ES-I3 (cell line): Measurements from ENCODE around the gene CTSD.
"Not testable (repeated sequence)": the region's sequence is repeated elsewhere in the genome, so short reads cannot be mapped to it uniquely, and the experiment has no call there.

Experiments used
- H3K36me3 ChIP-seq: 2 replicates; pipeline ENCODE4 v1.6.1; 2013; ENCODE audit warnings: mild to moderate bottlenecking, low read length, control low read depth, moderate library complexity; ENCODE audit not compliant: insufficient read depth
- H3K4me1 ChIP-seq: 2 replicates; pipeline ENCODE4 v1.6.1; 2013; ENCODE audit warnings: mild to moderate bottlenecking, control low read depth, low read length; ENCODE audit not compliant: insufficient read depth
- H3K9ac ChIP-seq: 2 replicates; pipeline ENCODE4 v1.6.1; 2013; ENCODE audit warnings: low read depth, mild to moderate bottlenecking, low read length, moderate library complexity
- H3K9me3 ChIP-seq: 2 replicates; pipeline ENCODE4 v1.6.1; 2013; ENCODE audit warnings: mild to moderate bottlenecking, low read length, moderate library complexity; ENCODE audit not compliant: control insufficient read depth, insufficient read depth

The CTSD gene

DNA sequence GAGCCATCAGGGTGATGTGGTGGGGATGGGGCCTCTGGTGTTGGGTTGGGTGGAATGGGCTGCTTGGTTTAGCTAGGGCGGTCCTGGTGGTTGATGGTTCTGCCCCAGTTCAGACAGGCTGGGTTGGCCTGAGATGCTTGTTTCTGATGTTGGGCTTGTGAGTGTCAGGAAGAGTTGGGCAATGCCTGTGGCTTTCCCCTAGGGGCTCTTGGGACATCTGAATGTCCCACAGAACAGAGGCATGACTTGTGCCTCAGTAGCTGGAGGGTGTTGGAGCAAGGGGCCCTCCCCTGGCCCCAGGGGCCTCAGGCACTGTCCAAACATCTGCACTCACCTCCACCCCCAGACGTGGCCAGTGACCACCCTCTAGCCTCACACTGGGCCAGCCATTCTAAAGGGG lies 14.0 kb upstream of the CTSD start:
- Histone ChIP-seq H3K36me3 (no peaks in the 10 kb centered on the region), H3K4me1 (peaks cover 6% of the 10 kb centered on the region), H3K9me3 (no peaks in the 10 kb centered on the region), H3K9ac (no peak overlapping the region)

GRCh38 chr11:1776944-1777715 lies 13.4 kb upstream of the CTSD start:
- Histone ChIP-seq H3K36me3 (no peaks in the 10 kb centered on the region), H3K9ac (no peak overlapping the region), H3K9me3 (no peaks in the 10 kb centered on the region), H3K4me1 (peaks cover 9% of the 10 kb centered on the region)

DNA sequence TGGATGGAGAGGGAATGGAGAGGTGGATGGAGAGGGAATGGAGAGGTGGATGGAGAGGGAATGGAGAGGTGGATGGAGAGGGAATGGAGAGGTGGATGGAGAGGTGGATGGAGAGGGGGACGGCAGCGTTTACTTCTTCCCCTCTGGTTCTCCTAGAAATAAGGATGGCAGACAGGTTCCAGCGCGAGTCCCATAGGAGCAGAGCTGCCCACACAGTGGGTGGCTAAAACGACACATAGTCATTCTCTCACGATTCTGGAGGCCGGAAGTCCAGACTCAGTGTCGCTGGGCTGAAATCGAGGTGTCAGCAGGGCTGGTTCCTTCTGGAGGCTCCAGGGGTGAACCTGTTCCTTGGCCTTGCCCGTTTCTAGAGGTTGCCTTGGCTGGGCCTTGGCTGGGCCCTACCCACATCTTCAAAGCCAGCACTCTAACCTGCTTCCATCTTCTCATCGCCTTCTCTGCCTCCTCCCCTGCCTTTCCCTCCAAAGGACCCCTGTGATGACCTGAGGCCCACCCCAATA lies 12.7 kb upstream of the CTSD start:
- peaks cover 11% of the 10 kb centered on the region for H3K4me1 ChIP-seq
- H3K9me3 ChIP-seq = no peaks in the 10 kb centered on the region
- H3K36me3 ChIP-seq = no peaks in the 10 kb centered on the region
- H3K9ac ChIP-seq = no peak overlapping the region

DNA sequence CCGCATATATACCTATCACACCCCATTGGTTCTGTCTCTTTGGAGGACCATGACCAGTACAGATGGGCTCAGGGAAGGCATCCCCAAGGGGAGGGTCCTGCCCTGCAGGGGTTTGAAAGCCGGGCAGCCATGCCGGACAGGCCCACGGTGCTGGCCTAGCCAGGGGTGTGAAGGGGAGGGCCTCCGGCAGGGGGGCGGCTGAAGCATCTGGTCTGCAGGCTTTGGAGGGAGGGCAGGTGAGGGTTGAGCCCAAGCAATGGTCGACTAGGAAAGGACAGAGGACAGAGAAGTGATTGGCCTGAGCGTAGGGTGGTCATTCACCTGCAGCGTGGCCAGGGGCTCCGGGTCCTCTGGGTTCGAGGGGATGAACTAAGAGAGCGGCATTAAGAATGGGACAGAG lies 11.2 kb upstream of the CTSD start:
- Histone ChIP-seq H3K4me1 (peaks cover 11% of the 10 kb centered on the region), H3K9ac (no peak overlapping the region), H3K9me3 (no peaks in the 10 kb centered on the region), H3K36me3 (no peaks in the 10 kb centered on the region)

DNA sequence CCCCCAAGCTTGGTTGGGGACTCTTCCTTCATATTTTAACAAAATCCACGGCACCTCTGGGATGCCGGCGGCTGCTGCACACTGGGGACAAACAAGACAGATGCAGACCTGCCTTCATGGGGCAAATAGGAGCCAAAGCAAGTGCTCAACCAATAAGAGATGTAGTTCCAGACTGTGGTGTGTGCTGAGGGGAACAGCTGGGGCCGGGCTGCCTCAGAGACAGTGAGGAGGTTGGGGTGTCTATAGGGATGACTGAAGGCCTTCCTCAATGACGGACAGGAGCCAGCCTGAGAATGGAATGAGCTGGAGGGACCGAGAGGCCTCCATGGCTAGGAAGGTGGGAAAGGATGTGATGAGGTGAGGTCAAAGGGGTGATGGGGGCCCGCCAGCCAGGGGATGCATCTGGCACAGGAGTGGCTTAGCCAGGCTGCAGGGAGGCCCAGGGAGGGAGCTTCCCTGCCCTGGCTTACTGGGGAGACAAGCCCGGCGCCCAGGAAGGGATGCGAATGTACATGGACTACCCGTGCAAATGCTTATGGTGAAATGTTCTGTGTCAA lies 10.3 kb upstream of the CTSD start:
- Histone ChIP-seq H3K9me3 (no peaks in the 10 kb centered on the region), H3K4me1 (peaks cover 11% of the 10 kb centered on the region), H3K36me3 (no peaks in the 10 kb centered on the region), H3K9ac (no peak overlapping the region)

GRCh38 chr11:1773131-1773993 lies 9.6 kb upstream of the CTSD start:
- Histone ChIP-seq H3K4me1 (peaks cover 11% of the 10 kb centered on the region), H3K36me3 (no peaks in the 10 kb centered on the region), H3K9ac (no peak overlapping the region), H3K9me3 (no peaks in the 10 kb centered on the region)

DNA sequence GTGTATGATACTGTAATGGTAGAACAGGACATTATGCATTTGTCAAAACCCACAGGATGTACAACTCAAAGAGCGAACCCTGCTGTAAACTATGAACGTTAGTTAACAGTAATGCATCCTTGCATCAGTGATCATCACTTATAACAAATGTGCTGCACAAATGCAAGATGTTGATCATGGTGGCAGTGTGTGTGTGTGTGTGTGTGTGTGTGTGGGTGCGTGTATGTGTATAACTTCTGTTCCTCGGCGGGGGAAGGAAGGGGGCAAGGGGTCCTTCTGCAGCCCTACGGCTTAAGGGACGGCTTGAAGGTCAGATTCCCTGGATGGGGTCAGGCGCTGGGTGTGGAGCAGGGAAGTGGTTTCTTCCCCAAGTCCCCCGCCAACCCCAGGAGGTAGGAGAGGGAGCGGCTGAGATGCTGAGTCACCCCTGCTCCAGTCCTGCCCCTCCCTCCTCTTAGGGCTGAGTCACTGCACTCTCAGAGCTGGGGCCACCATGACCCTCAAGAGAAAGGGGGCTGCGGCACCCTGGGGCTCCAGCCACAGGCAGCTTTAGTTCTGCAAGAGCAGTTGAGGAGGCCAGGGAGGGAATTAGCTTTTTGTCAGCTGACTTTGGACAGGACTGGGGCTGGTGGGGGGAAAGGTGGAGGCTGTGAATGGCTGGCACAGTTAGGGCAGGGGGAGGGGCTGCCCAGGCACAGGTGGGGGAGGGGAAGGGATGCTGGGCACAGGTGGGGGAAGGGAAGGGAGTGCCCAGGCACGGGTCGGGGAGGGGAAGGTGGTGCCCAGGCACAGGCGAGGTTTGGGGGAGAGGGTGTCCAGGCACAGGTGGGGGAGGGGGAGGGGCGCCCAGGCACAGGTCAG lies 8.8 kb upstream of the CTSD start:
- no peaks in the 10 kb centered on the region for H3K9me3 ChIP-seq
- H3K9ac ChIP-seq = peak overlapping the region; percentile 9; the same call in 1 of the 2 replicates

GRCh38 chr11:1771700-1772099 lies 8.0 kb upstream of the CTSD start:
- no peak overlapping the region for H3K9ac ChIP-seq
- no peaks in the 10 kb centered on the region for H3K9me3 ChIP-seq
- peaks cover 11% of the 10 kb centered on the region for H3K4me1 ChIP-seq
- no peaks in the 10 kb centered on the region for H3K36me3 ChIP-seq

More for the DNA sequence above, 8.8 kb upstream of the CTSD start:
- no peaks in the 10 kb centered on the region for H3K36me3 ChIP-seq
- peaks cover 11% of the 10 kb centered on the region for H3K4me1 ChIP-seq

DNA sequence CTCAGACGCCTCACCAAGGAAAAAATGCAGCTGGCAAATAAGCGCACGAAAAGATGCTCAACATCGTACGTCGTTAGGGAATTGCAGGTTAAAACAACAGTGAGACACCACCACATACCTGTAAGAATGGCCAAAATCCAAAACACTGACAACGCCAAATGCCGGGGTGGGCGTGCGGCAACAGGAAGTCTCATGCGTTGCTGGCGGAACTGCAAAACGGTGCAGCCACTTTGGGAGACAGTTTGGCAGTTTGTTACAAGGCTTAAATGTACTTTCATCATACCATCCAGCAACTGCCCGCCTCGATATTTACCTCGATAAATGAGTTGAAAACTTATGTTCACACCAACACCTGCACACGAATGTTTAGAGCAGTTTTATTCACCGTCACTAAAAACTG lies 7.5 kb upstream of the CTSD start:
- H3K36me3 ChIP-seq = no peaks in the 10 kb centered on the region
- no peak overlapping the region for H3K9ac ChIP-seq
- H3K9me3 ChIP-seq = no peaks in the 10 kb centered on the region
- peaks cover 11% of the 10 kb centered on the region for H3K4me1 ChIP-seq

DNA sequence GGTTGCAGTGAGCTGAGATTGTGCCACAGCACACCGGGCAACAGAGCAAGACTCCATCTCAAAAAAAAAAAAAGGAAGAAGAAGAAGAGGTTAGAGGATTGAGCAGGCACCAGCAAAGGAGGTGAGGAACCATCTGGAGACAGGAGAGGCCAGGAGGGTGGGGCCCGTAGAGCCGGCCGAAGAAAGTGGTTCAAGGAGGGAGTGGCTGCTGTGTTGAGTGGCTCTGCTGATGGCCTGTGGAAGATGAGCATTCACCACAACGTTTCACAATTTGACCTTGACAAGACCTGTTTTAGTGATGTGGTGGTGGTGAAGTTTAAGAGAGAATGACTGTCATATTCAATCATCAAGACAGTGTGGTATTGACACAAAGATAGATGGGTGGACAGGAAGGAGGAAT lies 6.8 kb upstream of the CTSD start:
- Histone ChIP-seq H3K9ac (no peak overlapping the region), H3K36me3 (no peaks in the 10 kb centered on the region), H3K4me1 (peaks cover 11% of the 10 kb centered on the region), H3K9me3 (no peaks in the 10 kb centered on the region)

DNA sequence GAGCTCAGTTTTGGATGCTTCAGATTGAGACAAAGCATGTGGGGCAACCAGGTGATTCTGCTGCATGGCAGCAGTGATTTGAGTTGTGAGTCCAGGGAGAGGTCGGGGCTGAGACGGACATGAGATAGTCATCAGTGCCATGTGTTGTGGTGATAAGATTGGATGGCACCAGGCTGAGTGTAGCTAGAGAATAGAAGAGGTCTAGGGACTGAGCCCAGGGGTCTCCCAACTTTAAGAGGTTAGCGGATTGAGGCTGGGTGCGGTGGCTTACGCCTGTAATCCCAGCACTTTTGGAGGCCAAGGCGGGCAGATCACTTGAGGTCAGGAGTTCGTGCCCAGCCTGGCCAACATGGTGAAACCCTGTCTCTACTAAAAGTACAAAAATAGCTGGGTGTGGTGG lies 6.3 kb upstream of the CTSD start:
- Histone ChIP-seq H3K9ac (no peak overlapping the region), H3K4me1 (peaks cover 11% of the 10 kb centered on the region), H3K9me3 (no peaks in the 10 kb centered on the region), H3K36me3 (no peaks in the 10 kb centered on the region)

GRCh38 chr11:1769304-1769936 lies 5.7 kb upstream of the CTSD start:
- not testable (repeated sequence) for H3K36me3 ChIP-seq, H3K9me3 ChIP-seq, H3K9ac ChIP-seq
- peaks cover 11% of the 10 kb centered on the region for H3K4me1 ChIP-seq

DNA sequence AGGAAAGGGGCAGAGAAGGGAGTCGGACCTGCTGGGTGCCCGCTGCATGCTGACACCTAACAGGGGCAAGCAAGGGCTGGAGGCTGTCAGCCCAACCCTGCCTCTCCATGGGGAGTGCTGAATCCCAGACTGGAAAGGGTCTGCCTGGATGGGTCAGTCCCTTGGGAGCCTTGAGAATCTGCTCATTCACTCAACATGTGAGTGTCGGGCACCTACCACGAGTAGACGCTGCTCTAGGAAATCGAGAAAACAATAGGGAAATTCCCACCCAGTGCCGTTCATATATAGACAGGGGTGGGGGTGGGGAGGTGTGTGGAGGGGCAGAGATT lies 4.4 kb upstream of the CTSD start:
- no peaks in the 10 kb centered on the region for H3K36me3 ChIP-seq
- H3K9ac ChIP-seq = no peak overlapping the region
- no peaks in the 10 kb centered on the region for H3K9me3 ChIP-seq
- H3K4me1 ChIP-seq = peaks cover 6% of the 10 kb centered on the region
